ENCODE data around the gene CFAP299. TPM values are rescaled to one million over a fixed set of nuclear protein-coding genes. Genes with fewer than 3 reads are reported as not detected.

Gene CFAP299
- total and polyA plus RNA-seq, 5 donors: not detected

GRCh38 chr4:80560337-80560736 lies 224.8 kb downstream of the CFAP299 start:
- no peak for ATAC-seq
- H3K4me3 ChIP-seq (ENCODE audit: low read length): no peak overlapping the region
- H3K27ac ChIP-seq (ENCODE audit: low read length): no peak overlapping the region
- WGBS: 82% methylated on average over 3 of the region's 3 CpGs
- H3K27me3 ChIP-seq (ENCODE audit: control insufficient read depth, insufficient read depth): no peaks in the 10 kb centered on the region
- intact Hi-C loops (cut with DNase I): no loop called here
- no peaks in the 10 kb centered on the region for H3K9me3 ChIP-seq (ENCODE audit: control insufficient read depth, low read length)
- no peaks in the 10 kb centered on the region for H3K4me1 ChIP-seq (ENCODE audit: control insufficient read depth, insufficient read depth, low read length)
- no peak for DNase-seq

GRCh38 chr4:80566203-80566872 lies 230.8 kb downstream of the CFAP299 start:
- ATAC-seq: no peak
- Histone ChIP-seq H3K9me3 (ENCODE audit: control insufficient read depth, low read length) (no peaks in the 10 kb centered on the region), H3K27ac (ENCODE audit: low read length) (no peak overlapping the region), H3K27me3 (ENCODE audit: control insufficient read depth, insufficient read depth) (no peaks in the 10 kb centered on the region), H3K4me1 (ENCODE audit: control insufficient read depth, insufficient read depth, low read length) (no peaks in the 10 kb centered on the region), H3K4me3 (ENCODE audit: low read length) (no peak overlapping the region)
- intact Hi-C loops (cut with DNase I): no loop called here
- 75% methylated on average over 5 of the region's 5 CpGs for WGBS
- DNase-seq: no peak

GRCh38 chr4:80568891-80569290 lies 233.4 kb downstream of the CFAP299 start:
- intact Hi-C loops (cut with DNase I): no loop called here
- WGBS: 70% methylated on average over 1 of the region's 1 CpG
- H3K9me3 ChIP-seq (ENCODE audit: control insufficient read depth, low read length): no peaks in the 10 kb centered on the region
- DNase-seq: no peak
- H3K4me3 ChIP-seq (ENCODE audit: low read length): no peak overlapping the region
- H3K27ac ChIP-seq (ENCODE audit: low read length): no peak overlapping the region
- ATAC-seq: no peak
- no peaks in the 10 kb centered on the region for H3K4me1 ChIP-seq (ENCODE audit: control insufficient read depth, insufficient read depth, low read length)
- H3K27me3 ChIP-seq (ENCODE audit: control insufficient read depth, insufficient read depth): no peaks in the 10 kb centered on the region

- H3K27ac ChIP-seq (ENCODE audit: low read length): no peak overlapping the region
- no peak for ATAC-seq
- no peak overlapping the region for H3K4me3 ChIP-seq (ENCODE audit: low read length)
- no peaks in the 10 kb centered on the region for H3K4me1 ChIP-seq (ENCODE audit: control insufficient read depth, insufficient read depth, low read length)
- 8% methylated on average over 1 of the region's 1 CpG for WGBS
- no peaks in the 10 kb centered on the region for H3K9me3 ChIP-seq (ENCODE audit: control insufficient read depth, low read length)
- no peak for DNase-seq
- intact Hi-C loops (cut with DNase I): no loop called here
- H3K27me3 ChIP-seq (ENCODE audit: control insufficient read depth, insufficient read depth): no peaks in the 10 kb centered on the region
Measured at GRCh38 chr4:80576796-80577195, 241.3 kb downstream of the CFAP299 start.

- Histone ChIP-seq H3K27me3 (ENCODE audit: control insufficient read depth, insufficient read depth) (no peaks in the 10 kb centered on the region), H3K9me3 (ENCODE audit: control insufficient read depth, low read length) (no peaks in the 10 kb centered on the region), H3K4me1 (ENCODE audit: control insufficient read depth, insufficient read depth, low read length) (no peaks in the 10 kb centered on the region), H3K27ac (ENCODE audit: low read length) (no peak overlapping the region), H3K4me3 (ENCODE audit: low read length) (no peak overlapping the region)
- intact Hi-C loops (cut with DNase I): no loop called here
- no peak for DNase-seq
- no peak for ATAC-seq
- 97% methylated on average over 1 of the region's 1 CpG for WGBS
Measured at GRCh38 chr4:80578001-80578400, 242.5 kb downstream of the CFAP299 start.

GRCh38 chr4:80585542-80585941 lies 250.0 kb downstream of the CFAP299 start:
- H3K27me3 ChIP-seq (ENCODE audit: control insufficient read depth, insufficient read depth): no peaks in the 10 kb centered on the region
- DNase-seq: no peak
- H3K27ac ChIP-seq (ENCODE audit: low read length): no peak overlapping the region
- no peak overlapping the region for H3K4me3 ChIP-seq (ENCODE audit: low read length)
- no peaks in the 10 kb centered on the region for H3K9me3 ChIP-seq (ENCODE audit: control insufficient read depth, low read length)
- intact Hi-C loops (cut with DNase I): no loop called here
- no peaks in the 10 kb centered on the region for H3K4me1 ChIP-seq (ENCODE audit: control insufficient read depth, insufficient read depth, low read length)
- ATAC-seq: no peak

GRCh38 chr4:80586716-80587115 lies 251.2 kb downstream of the CFAP299 start:
- 76% methylated on average over 2 of the region's 2 CpGs for WGBS
- no peak for ATAC-seq
- no peaks in the 10 kb centered on the region for H3K4me1 ChIP-seq (ENCODE audit: control insufficient read depth, insufficient read depth, low read length)
- H3K27ac ChIP-seq (ENCODE audit: low read length): no peak overlapping the region
- DNase-seq: no peak
- intact Hi-C loops (cut with DNase I): no loop called here
- no peak overlapping the region for H3K4me3 ChIP-seq (ENCODE audit: low read length)
- no peaks in the 10 kb centered on the region for H3K27me3 ChIP-seq (ENCODE audit: control insufficient read depth, insufficient read depth)
- no peaks in the 10 kb centered on the region for H3K9me3 ChIP-seq (ENCODE audit: control insufficient read depth, low read length)

GRCh38 chr4:80587871-80588385 lies 252.4 kb downstream of the CFAP299 start:
- H3K9me3 ChIP-seq (ENCODE audit: control insufficient read depth, low read length): no peaks in the 10 kb centered on the region
- no peak overlapping the region for H3K27ac ChIP-seq (ENCODE audit: low read length)
- no peak for ATAC-seq
- intact Hi-C loops (cut with DNase I): no loop called here
- H3K4me3 ChIP-seq (ENCODE audit: low read length): no peak overlapping the region
- no peak for DNase-seq
- H3K27me3 ChIP-seq (ENCODE audit: control insufficient read depth, insufficient read depth): no peaks in the 10 kb centered on the region
- H3K4me1 ChIP-seq (ENCODE audit: control insufficient read depth, insufficient read depth, low read length): no peaks in the 10 kb centered on the region
- 76% methylated on average over 2 of the region's 2 CpGs for WGBS

GRCh38 chr4:80592950-80593349 lies 257.4 kb downstream of the CFAP299 start:
- Histone ChIP-seq H3K9me3 (ENCODE audit: control insufficient read depth, low read length) (no peaks in the 10 kb centered on the region), H3K4me1 (ENCODE audit: control insufficient read depth, insufficient read depth, low read length) (no peaks in the 10 kb centered on the region), H3K4me3 (ENCODE audit: low read length) (no peak overlapping the region), H3K27ac (ENCODE audit: low read length) (no peak overlapping the region), H3K27me3 (ENCODE audit: control insufficient read depth, insufficient read depth) (no peaks in the 10 kb centered on the region)
- DNase-seq (no peak), ATAC-seq (no peak)
- intact Hi-C loops (cut with DNase I): no loop called here
- WGBS: 48% methylated on average over 2 of the region's 2 CpGs

- no peak for DNase-seq
- intact Hi-C loops (cut with DNase I): no loop called here
- Histone ChIP-seq H3K27ac (ENCODE audit: low read length) (no peak overlapping the region), H3K4me3 (ENCODE audit: low read length) (no peak overlapping the region), H3K9me3 (ENCODE audit: control insufficient read depth, low read length) (no peaks in the 10 kb centered on the region), H3K4me1 (ENCODE audit: control insufficient read depth, insufficient read depth, low read length) (no peaks in the 10 kb centered on the region), H3K27me3 (ENCODE audit: control insufficient read depth, insufficient read depth) (no peaks in the 10 kb centered on the region)
- WGBS: 79% methylated on average over 2 of the region's 2 CpGs
- no peak for ATAC-seq
Measured at GRCh38 chr4:80594701-80595100, 259.2 kb downstream of the CFAP299 start.

- intact Hi-C loops (cut with DNase I): no loop called here
- WGBS: 70% methylated on average over 3 of the region's 3 CpGs
Measured at GRCh38 chr4:80608281-80608980, 272.9 kb downstream of the CFAP299 start.

More at GRCh38 chr4:80608281-80608980, 272.9 kb downstream of the CFAP299 start:
- Histone ChIP-seq H3K27me3 (ENCODE audit: control insufficient read depth, insufficient read depth) (no peaks in the 10 kb centered on the region), H3K9me3 (ENCODE audit: control insufficient read depth, low read length) (no peaks in the 10 kb centered on the region), H3K27ac (ENCODE audit: low read length) (no peak overlapping the region), H3K4me1 (ENCODE audit: control insufficient read depth, insufficient read depth, low read length) (no peaks in the 10 kb centered on the region), H3K4me3 (ENCODE audit: low read length) (no peak overlapping the region)
- no peak for DNase-seq
- no peak for ATAC-seq
